Peyer's patch (tissue), 4 donors: Measurements from ENCODE around the gene CSF3R.

Source experiments
- CTCF ChIP-seq, 6 experiments: fragments of 450-650 bp in 4 of 6; fragments of 200-600 bp in 2 of 6; sonication (generic) in 1 of 6; IDR thresholded peaks; one replicate each; pipeline ENCODE4 v1.5.1; 2017 to 2019; ENCODE audit warnings: antibody characterized with exemption in 6 of 6, mild to moderate bottlenecking in 3 of 6, moderate library complexity in 1 of 6
- POLR2A ChIP-seq, 2 donors: fragments of 450-650 bp; IDR thresholded peaks; one replicate each; pipeline ENCODE4 v1.5.1; 2017; ENCODE audit warnings: antibody characterized with exemption in 2 of 2, mild to moderate bottlenecking in 2 of 2, moderate library complexity in 2 of 2

GRCh38 chr1:36520056-36520455 lies 37.3 kb upstream of the CSF3R start:
- TF ChIP-seq POLR2A (IDR thresholded peaks at IDR 0.05) (no peak), CTCF (IDR thresholded peaks at IDR 0.05) (no peak)
